ENCODE measurements around the gene ITPR3.

DNA sequence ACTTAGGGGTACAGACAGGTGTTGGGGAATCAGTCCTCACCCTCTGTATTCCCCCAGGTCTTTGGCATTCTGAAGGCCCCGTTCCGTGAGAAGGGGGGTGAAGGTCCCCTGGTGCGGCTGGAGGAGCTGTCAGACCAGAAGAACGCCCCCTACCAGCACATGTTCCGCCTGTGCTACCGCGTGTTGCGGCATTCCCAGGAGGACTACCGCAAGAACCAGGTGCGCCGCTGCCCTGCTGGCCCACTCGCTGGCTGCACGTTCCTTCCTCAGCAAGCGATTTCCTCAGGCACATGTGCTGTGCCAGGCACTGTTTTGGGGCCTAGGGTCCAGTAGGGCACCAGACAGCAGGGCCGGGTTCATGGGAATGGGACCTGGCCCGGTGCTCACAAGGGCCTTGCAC is 46.0 kb downstream of the ITPR3 start:
- TF ChIP-seq, protein P1, sequence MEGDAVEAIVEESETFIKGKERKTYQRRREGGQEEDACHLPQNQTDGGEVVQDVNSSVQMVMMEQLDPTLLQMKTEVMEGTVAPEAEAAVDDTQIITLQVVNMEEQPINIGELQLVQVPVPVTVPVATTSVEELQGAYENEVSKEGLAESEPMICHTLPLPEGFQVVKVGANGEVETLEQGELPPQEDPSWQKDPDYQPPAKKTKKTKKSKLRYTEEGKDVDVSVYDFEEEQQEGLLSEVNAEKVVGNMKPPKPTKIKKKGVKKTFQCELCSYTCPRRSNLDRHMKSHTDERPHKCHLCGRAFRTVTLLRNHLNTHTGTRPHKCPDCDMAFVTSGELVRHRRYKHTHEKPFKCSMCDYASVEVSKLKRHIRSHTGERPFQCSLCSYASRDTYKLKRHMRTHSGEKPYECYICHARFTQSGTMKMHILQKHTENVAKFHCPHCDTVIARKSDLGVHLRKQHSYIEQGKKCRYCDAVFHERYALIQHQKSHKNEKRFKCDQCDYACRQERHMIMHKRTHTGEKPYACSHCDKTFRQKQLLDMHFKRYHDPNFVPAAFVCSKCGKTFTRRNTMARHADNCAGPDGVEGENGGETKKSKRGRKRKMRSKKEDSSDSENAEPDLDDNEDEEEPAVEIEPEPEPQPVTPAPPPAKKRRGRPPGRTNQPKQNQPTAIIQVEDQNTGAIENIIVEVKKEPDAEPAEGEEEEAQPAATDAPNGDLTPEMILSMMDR (IDR thresholded peaks at IDR 0.05) = no peak
- TF ChIP-seq POLR2A (IDR thresholded peaks at IDR 0.05) = no peak
